HepG2 (cell line): ENCODE results near the gene SSC4D. TPM values are rescaled to one million over a fixed set of nuclear protein-coding genes. Genes with fewer than 3 reads are reported as not detected.
A peak's percentile ranks its signal among the peaks of the same experiment; 100 is the strongest.

Source experiments
- ATAC-seq: fragments of 200-7000 bp; cut with Tn5 transposase; 3 replicates; pipeline ENCODE4 v1.9.1; 2020; ENCODE audit warnings: mild to moderate bottlenecking, moderate library complexity
- BruUV-seq: library from RNA; stranded (reverse); fragments of 400-500 nt; replicated peaks from 2 replicates; lab custom pipeline; 2021; lab: Mats Ljungman, UMichigan
- CTCF ChIA-PET: fragments of 300-600 bp; formaldehyde crosslinking; extraction: SDS; loops from one replicate; lab custom pipeline; 2021; ENCODE audit warnings: low total read pairs, inconsistent platforms, low intra/inter-chr PET ratio; lab: Yijun Ruan, JAX
- POLR2A ChIA-PET: fragments of 350-600 bp; sonication (Branson Sonifier 250); formaldehyde crosslinking; loops from one replicate; lab custom pipeline; 2020; ENCODE audit warnings: antibody characterized with exemption, inconsistent platforms; lab: Yijun Ruan, JAX
- DNase-seq: peaks from one replicate; pipeline ENCODE4 v3.0.0-alpha.2; 2015; ENCODE audit warnings: low spot score
- FAIRE-seq: peaks from 3 replicates; lab custom pipeline; 2011; peaks lifted over from hg19 to GRCh38; lab: Jason Lieb, UNC
- H2AFZ ChIP-seq: one replicate; pipeline ENCODE4 v1.6.1; 2011; ENCODE audit warnings: low read length, inconsistent platforms
- H3K27ac ChIP-seq: fragments of 300-600 bp; 3 replicates; pipeline ENCODE4 v1.8.0; 2011; ENCODE audit warnings: mixed run types, mild to moderate bottlenecking, mixed read lengths, low read length, inconsistent platforms; ENCODE audit not compliant: insufficient read depth; ENCODE audit errors: extremely low read length
- H3K27me3 ChIP-seq, 2 experiments: fragments of 200-600 bp in 1 of 2; 2 replicates in 1 of 2; 3 replicates in 1 of 2; pipeline versions ENCODE4 v1.6.0 to v1.8.0; 2011; ENCODE audit warnings: low read length in 2 of 2, mild to moderate bottlenecking in 2 of 2, moderate library complexity in 2 of 2, inconsistent platforms in 1 of 2; ENCODE audit not compliant: insufficient read depth in 2 of 2, control insufficient read depth in 1 of 2
- H3K36me3 ChIP-seq, 2 experiments: fragments of 200-600 bp in 1 of 2; replicated peaks in 1 of 2; 2 replicates in 1 of 2; 3 replicates in 1 of 2; pipeline versions ENCODE4 v1.5.1 to v1.8.0; 2011; ENCODE audit warnings: low read length in 2 of 2, inconsistent platforms in 1 of 2; ENCODE audit not compliant: insufficient read depth in 2 of 2, control insufficient read depth in 1 of 2
- H3K4me1 ChIP-seq: 2 replicates; pipeline ENCODE4 v1.5.1; 2012; ENCODE audit warnings: low read length, inconsistent platforms; ENCODE audit not compliant: insufficient read depth
- H3K4me2 ChIP-seq: 2 replicates; pipeline ENCODE4 v1.6.0; 2011; ENCODE audit warnings: low read depth, low read length, inconsistent platforms
- H3K4me3 ChIP-seq, 3 experiments: fragments of 200-600 bp in 1 of 3; sonication (generic), shearing (Covaris generic) in 1 of 3; replicated peaks in 1 of 3; 2 replicates each; pipeline ENCODE4 v1.5.1; 2011 to 2016; ENCODE audit warnings: low read length in 3 of 3, inconsistent platforms in 2 of 3, low read depth in 2 of 3, mild to moderate bottlenecking in 2 of 3, control low read depth in 1 of 3, mixed read lengths in 1 of 3; ENCODE audit not compliant: insufficient read depth in 1 of 3
- H3K79me2 ChIP-seq: one replicate; pipeline ENCODE4 v1.6.1; 2011; ENCODE audit warnings: low read length, inconsistent platforms; ENCODE audit not compliant: insufficient read depth
- H3K9ac ChIP-seq: 2 replicates; pipeline ENCODE4 v1.6.0; 2011; ENCODE audit warnings: mild to moderate bottlenecking, low read depth, low read length, inconsistent platforms; ENCODE audit not compliant: insufficient read depth
- H3K9me3 ChIP-seq: 2 replicates; pipeline ENCODE4 v1.5.1; 2012; ENCODE audit warnings: mild to moderate bottlenecking, low read length
- H4K20me1 ChIP-seq: 2 replicates; pipeline ENCODE4 v1.6.0; 2011; ENCODE audit warnings: inconsistent platforms, mild to moderate bottlenecking, low read length, moderate library complexity; ENCODE audit not compliant: insufficient read depth
- CEBPG ChIP-seq: IDR thresholded peaks from 2 replicates; pipeline ENCODE4 v1.6.1; 2016
- FOSL2 ChIP-seq: sonication (generic); formaldehyde crosslinking; IDR thresholded peaks from 2 replicates; pipeline ENCODE4 v1.4.0; 2020; ENCODE audit warnings: missing genetic modification reagents
- HMGXB3 ChIP-seq: sonication (generic); formaldehyde crosslinking; IDR thresholded peaks from 2 replicates; pipeline ENCODE4 v1.4.0; 2020; ENCODE audit warnings: missing genetic modification reagents, borderline replicate concordance
- KDM5A ChIP-seq: fragments of 200-600 bp; sonication (generic); IDR thresholded peaks from 2 replicates; pipeline ENCODE4 v1.7.0; 2018; ENCODE audit warnings: antibody characterized with exemption, mild to moderate bottlenecking, low read length, borderline replicate concordance
- MLX ChIP-seq: IDR thresholded peaks from 2 replicates; pipeline ENCODE4 v1.6.1; 2016
- PHF21A ChIP-seq: sonication (generic); formaldehyde crosslinking; IDR thresholded peaks from 2 replicates; pipeline ENCODE4 v1.5.0; 2020; ENCODE audit warnings: mild to moderate bottlenecking, missing genetic modification reagents
- TEAD3 ChIP-seq: optimal IDR thresholded peaks from 2 replicates; pipeline ENCODE3; 2016; ENCODE audit warnings: borderline replicate concordance
- WGBS: methylation state at CpG from one replicate; pipeline ENCODE4 v1.1.6; 2017; ENCODE audit warnings: low lambda C conversion rate; 5-methylcytosine and 5-hydroxymethylcytosine counted together
- in situ Hi-C: cut with HindIII; loops from 2 replicates; pipeline ENCODE4 v1.10.0; 2017; ENCODE audit warnings: low pct_unique_long_range_greater_than_20kb; ENCODE audit not compliant: extremely low pct_ligation_motif_present
- intact Hi-C: fragments of 100-400 bp; cut with micrococcal nuclease; formaldehyde crosslinking; loops from one replicate; pipeline ENCODE4 v1.10.0; 2022; ENCODE audit not compliant: unreplicated experiment
- polyA plus RNA-seq, 8 experiments: library from polyadenylated mRNA; depleted of rRNA in 3 of 8; stranded (reverse) in 7 of 8; unstranded in 1 of 8; fragments of >200 nt; fragmentation: Illumina TruSeq in 4 of 8; extraction: Trizol in 4 of 8; gene quantifications; 2 replicates each; pipeline versions ENCODE4 v1.2.1 to v1.2.3, GENCODE V29; 2011 to 2016; ENCODE audit warnings: low read depth in 4 of 8, missing spikeins in 1 of 8, mixed read lengths in 1 of 8; ENCODE audit not compliant: insufficient read depth in 1 of 8
- total RNA-seq, 5 experiments: library from RNA; depleted of rRNA; stranded (reverse); fragments of >200 nt; fragmentation: Illumina TruSeq; extraction: Trizol; gene quantifications; 2 replicates each; pipeline ENCODE4 v1.2.3, GENCODE V29; 2016; ENCODE audit warnings: low read depth in 1 of 5

SSC4D gene
- total and polyA plus RNA-seq, 2 of the 13 experiments (the other 11 are each of a cell fraction or from before 2014, with no cell fraction given), result 33.3 to 63.8 TPM

GRCh38 chr7:76383089-76383944 is 26.2 kb downstream of the SSC4D start (continued):
- TF ChIP-seq MLX (CRISPR knock-in tag) (no peak), HMGXB3 (CRISPR knock-in tag) (peak; percentile 74; the same call in 1 of the 2 replicates), PHF21A (0 out of 2 replicates have a peak, but pooled peaks have one; percentile 36)

- no peak for ATAC-seq
- peak; percentile 86 for TF ChIP-seq TEAD3 (CRISPR knock-in tag)
- TF ChIP-seq KDM5A, result no peak
- TF ChIP-seq CEBPG, result 0 out of 2 replicates have a peak, but pooled peaks have one; percentile 14
- no peak for TF ChIP-seq FOSL2 (CRISPR knock-in tag)
- BruUV-seq, result no TSS peak
Observed at GRCh38 chr7:76381814-76382213, 27.7 kb downstream of the SSC4D start.

More at GRCh38 chr7:76381814-76382213, 27.7 kb downstream of the SSC4D start:
- Histone ChIP-seq H3K4me3 (no peak overlapping the region), H3K27me3 (no peaks in the 10 kb centered on the region), H3K36me3 (no peaks in the 10 kb centered on the region), H3K9me3 (no peaks in the 10 kb centered on the region), H3K9ac (no peak overlapping the region), H3K79me2 (no peaks in the 10 kb centered on the region), H4K20me1 (no peaks in the 10 kb centered on the region), H3K4me2 (no peak overlapping the region), H3K27ac (no peak overlapping the region), H3K4me1 (peaks cover 61% of the 10 kb centered on the region), H2AFZ (no peak overlapping the region)
- no peak for FAIRE-seq
- POLR2A ChIA-PET, result no interaction called here
- in situ Hi-C loops (no loop called here), intact Hi-C loops (no loop called here)
- no peak for DNase-seq
- 34% methylated on average over 7 of the region's 7 CpGs for WGBS
- CTCF ChIA-PET, result no interaction called here
